ENCODE measurements around the gene ZBTB18. TPM values are rescaled to one million over a fixed set of nuclear protein-coding genes. Genes with fewer than 3 reads are reported as not detected.
"Not testable (repeated sequence)": the region's sequence is repeated elsewhere in the genome, so short reads cannot be mapped to it uniquely, and the experiment has no call there.

Gene ZBTB18
- total RNA-seq, 1 donor from 2014 or later: 1,084 TPM

DNA sequence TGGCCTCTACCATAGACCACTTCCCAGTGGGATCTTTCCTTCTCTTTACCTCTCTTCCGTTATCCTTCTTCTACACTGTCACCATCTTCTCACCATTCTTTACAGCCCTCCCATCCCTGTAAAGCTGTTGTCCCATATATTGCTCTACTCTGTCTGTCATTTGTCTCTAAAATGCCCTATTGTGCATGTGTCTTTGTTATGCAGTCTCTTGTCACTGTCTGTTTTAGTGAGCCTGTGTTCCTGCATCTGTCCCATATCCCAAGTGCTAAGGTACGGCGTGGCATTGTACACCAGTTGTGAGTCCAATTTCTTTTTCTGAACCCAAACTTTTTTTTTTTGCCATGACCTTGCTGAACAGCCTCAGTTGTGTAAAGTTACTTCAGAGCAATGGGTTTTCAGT, 8.8 kb upstream of the ZBTB18 start:
- DNase-seq: no peak

DNA sequence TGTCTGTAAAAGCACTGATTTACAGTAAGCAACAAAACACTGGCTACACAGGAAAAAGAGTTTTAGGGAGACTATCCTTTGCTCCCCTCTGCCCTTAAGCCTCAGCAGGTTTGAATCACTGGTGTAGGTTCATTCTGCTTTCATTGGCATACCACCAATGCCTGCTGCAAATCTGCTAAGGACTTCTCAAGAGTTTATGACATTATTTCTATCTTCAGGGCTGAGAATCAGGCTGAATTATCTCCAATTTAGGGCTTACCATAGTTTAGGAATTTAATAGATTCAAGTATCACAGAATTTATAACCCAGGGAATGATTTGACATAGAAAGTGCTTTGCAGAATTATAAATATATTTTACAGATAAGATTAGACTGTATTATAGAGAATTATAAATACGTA, 6.7 kb upstream of the ZBTB18 start:
- no peak for DNase-seq

- DNase-seq: not testable (repeated sequence)
Measured at GRCh38 chr1:244046254-244046653, 4.8 kb upstream of the ZBTB18 start.

DNA sequence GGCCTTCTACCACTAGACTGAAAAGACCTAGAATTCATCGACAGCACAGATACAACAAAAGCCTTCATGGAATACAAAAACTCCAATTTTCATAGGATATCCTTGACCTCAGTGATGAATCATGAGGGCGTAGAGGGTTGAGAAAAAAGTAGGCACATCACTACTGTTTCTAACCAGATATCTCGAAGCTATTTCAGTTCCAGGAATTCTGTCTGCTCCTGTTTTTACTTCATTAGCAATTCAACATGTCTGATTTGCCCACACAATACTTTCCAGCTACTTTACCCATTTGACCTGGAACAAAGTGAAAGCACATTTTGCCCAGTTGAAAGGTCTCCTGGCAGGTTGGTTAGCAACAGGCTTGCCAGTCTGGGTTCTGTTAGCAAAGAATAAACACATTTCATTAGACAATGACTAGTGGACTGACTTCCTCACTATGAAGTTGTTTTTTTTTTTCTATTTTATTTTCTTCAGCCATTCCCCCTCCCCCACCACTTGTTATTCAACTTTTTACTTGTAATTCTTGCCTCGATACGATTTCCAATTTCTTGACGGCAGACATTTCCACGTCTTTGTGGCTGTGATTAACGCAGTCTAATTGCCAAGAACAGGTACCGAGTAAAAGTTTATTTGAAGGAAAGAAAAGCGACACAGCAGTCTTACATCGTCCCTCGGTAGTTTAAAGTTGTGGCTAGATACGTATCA, 4.0 kb upstream of the ZBTB18 start:
- no peak for DNase-seq

DNA sequence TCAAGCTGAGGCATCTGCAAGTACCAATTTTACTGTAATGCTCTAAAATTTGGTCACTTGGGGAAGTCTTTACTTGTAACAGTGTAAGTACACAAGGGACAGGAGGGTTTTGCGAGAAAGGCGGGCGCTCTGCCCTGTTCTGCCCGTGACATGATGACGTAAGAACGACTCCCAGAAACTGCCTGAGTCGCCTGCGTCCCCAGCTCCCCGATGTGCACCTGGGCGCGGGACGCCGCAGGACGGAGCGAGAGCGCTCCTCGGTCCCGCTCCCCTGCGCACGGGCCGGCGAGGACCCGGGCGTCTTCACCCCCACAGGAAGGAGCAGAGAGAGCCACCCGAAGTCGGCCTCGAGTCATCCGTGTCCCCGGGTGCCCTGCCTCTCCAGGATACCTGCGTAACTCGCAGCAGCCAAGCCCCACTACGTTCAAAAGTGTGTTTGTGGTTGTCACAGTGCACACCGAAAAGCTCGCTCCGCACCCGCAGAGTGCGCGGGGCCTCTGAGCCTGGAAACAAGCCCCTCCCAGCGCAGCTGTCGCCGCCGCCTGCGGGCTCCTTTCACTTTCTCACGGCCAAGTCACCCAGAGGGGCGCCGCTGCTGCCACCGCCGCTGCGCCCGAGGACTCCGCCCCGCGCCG, 3.3 kb upstream of the ZBTB18 start:
- DNase-seq: peak; percentile 67

- DNase-seq: peak; percentile 100
Measured at GRCh38 chr1:244048256-244049161, 2.6 kb upstream of the ZBTB18 start.

DNA sequence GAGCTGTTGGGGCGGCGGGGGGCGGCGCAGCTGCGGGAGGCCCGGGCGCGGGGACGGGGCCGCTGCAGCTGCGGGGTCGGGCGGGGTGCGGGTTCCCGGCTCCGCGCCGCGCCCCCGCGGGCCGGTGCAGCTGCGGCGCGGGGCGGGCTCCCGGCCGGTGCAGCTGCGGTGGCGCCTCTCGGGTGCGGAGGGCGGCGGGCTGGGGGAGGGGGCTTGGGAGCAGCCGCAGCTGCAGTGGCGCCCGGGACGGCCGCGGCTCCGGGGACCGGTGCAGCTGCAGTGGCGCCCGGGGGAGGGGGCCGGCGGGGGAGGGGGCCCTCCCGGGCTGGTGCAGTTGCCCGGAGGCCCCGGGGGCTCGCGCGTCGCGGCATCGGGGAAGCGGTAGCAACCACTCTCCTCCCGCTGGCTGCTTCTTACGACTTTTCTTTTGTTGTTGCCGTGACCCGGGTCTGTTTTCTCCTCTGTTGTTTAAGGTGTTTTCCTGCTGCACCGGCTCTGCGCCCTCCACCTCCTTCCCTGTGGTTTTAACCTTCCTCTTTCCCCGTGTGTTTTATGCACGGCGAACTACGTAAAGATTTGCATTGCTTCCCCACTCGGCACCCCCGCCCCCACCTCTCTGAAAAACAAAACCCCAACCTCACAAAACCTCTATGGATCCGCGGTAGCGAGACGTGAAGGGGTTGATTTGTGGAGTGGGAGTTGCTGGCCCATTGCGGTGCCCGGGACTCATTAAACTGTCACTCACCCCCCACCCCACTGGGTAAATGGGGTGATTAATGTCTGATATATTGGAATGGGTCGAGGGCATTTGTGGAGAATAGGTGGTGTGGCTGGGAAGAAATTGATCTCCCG, 1.7 kb upstream of the ZBTB18 start:
- peak; percentile 44 for DNase-seq

DNA sequence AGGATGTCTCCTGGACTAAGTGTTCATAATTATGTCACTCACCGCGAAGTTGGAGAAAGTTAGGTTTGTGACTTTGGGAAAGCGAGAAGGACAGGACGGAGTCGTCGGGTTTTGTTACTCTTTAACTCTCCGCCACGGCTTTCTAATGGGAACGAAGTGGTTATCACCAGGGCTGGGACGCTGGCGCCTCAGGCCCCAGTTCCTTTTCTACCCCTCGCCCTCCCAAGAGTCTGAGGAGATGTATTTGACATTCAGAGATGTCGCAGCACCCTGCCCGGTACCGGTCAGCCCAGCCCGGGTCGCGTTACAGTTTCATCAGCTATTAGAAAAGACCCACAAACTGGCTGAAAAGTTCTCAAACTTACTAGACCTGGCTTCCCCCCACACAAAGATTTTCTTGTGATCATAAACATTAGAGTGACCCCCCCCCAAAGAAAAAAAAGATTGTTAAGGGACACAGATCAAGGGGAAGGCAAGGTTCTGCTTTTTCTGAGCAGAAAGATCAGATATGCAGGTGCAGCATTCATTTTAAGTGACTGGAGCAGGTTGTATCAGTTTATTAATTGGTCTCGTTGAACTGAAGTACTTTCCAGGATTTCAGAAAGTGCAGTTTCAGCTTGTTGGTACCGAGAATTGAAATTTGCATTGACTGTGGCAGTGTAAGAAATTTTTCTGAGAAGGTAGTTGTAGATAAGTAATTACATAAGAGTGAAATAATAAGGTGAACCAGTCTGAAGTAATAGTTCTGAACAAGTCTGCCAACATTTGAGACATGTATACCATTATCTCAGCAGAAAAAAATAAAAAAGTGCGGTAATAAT, 859 bp upstream of the ZBTB18 start:
- DNase-seq: no peak

DNA sequence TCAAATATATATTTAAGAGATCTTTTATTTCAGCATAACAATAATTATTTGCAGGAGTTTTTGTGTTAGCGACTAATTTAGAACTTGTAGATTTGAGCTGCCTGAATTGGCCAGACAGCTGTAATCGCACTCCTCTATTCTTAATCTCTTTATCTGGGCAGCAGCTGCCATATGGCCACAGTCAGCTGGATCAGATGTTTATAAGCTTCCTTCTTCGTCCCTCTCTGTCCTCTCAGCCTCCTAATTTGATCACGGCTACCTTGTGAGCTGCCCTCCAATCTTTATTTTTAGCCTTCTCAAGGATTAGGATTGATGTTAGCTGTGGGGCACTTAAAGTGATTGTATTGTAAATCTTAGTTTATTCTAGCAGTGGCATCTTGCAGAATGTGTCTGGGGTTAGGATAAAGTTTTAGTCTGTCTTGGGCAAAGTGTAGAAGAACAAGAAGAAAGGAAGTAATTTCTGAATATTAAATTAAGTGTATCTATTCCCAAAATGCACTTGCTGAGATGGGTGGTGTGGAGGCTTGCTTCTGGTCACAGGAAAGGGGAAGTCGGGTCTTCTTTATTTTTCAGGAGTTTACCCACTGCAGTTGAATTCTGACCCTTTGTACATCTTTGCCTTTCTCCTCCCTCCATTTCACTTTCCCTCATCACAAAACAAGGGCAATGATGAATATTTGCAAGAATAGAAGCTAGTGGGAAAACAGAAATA, 1.1 kb downstream of the ZBTB18 start:
- no peak for DNase-seq

GRCh38 chr1:244052728-244053312, 1.7 kb downstream of the ZBTB18 start:
- DNase-seq: no peak

DNA sequence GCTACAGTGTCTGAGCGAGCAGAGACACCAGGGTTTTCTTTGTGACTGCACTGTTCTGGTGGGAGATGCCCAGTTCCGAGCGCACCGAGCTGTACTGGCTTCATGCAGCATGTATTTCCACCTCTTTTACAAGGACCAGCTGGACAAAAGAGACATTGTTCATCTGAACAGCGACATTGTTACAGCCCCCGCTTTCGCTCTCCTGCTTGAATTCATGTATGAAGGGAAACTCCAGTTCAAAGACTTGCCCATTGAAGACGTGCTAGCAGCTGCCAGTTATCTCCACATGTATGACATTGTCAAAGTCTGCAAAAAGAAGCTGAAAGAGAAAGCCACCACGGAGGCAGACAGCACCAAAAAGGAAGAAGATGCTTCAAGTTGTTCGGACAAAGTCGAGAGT, 2.7 kb downstream of the ZBTB18 start:
- peak; percentile 52 for DNase-seq

GRCh38 chr1:244054247-244054923, 3.3 kb downstream of the ZBTB18 start:
- peak; percentile 33 for DNase-seq

GRCh38 chr1:244054924-244055263, 3.8 kb downstream of the ZBTB18 start:
- peak; percentile 35 for DNase-seq

DNA sequence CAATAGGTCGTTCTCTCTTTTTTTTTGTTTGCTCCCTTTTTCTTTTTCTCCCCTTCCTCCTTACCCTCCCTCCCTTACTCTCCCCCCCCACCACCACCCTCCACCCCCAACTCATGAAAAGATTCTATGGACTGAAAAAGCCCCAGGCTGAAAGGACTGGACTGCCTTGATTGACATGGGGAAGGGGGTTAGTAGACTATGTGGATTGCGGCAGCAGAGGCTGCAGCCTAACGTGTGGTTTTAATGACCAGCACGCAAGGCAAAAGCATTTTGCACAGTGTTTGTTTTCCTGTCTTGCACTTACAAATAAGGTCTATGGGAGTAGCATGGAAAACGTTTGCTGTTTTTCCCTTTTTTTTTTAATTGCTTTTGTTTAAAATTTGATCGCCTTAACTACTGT, 5.5 kb downstream of the ZBTB18 start:
- DNase-seq: no peak

DNA sequence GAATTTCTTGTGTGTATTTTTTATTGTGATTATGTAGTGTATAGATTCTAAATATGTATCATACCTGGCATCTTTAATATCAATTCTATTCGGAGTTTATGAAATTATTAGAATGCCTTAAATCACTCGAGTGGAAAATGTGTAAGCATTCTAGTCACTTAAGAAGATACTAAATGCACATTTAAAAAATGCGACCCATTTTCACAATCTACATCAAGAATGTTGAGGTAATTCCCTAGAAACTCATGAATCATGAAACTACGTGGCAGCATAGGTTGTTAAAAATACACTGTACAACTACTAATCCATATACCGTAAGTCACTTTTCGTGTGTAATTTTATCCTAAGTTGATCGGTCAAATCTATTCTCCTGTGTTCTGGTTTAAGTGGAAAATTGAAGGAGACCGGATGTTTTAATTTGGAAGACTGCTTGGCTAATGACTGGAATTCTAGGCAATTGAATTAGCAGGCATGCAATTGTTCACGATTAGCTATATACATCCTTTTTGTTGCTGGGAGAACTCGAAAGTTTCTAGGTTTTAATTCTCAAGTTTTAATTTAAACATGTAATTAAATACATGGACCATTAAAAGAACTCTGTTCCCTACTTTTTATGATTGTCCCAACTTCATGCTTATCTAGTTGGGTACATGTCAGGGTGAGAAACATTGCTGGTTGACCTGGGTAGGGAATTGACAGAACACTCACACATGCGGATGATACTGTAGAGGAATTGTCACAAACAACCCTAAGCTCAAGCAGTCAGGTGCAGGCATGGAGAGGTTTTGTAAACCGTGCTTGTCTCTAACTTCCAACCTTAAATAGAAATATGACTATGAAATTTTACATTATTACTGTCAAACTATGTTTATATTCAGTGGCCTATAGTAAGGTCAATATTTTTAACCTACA, 6.6 kb downstream of the ZBTB18 start:
- DNase-seq: no peak

DNA sequence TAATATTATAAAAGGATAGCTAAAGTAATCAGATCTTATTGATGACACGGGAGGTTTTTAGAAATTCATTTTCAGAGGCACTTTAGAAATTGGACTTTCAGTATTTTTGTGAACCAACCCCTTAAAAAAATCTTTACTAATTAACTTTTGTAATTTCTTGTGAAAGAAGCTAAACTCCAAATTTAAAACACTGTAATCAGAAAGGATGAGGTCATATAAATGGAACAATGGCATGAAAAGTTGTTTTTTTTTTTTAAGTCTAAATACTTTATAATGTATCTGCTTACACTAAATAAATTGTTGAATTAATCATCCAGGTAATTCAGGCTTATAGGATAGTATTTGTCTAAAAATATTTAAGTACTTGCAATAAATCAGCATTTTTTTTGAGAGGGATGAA, 9.0 kb downstream of the ZBTB18 start:
- DNase-seq: no peak

DNA sequence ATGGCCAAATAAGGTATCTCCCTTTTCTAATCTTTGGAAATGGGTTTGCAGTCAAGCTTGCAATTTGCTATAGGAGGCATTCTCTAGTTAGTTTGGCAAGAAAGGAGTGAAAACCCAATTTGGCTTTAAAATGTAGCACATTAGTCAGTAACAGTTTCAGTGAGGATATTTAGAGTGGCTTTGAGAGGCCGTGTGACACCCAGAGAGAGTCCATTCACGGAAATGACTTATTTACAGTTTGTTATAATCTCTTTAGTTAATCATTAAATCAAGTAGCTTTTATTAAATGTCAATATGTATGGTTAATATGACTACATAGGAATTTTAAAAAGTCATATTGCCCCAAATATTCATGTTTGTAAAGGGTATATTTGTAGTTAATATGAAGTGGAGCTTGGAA, 9.6 kb downstream of the ZBTB18 start:
- DNase-seq: no peak

- no peak for DNase-seq
Measured at GRCh38 chr1:244062156-244062725, 11.2 kb downstream of the ZBTB18 start.

Data from occipital lobe (tissue), 2 donors.